ENCODE results near the gene CADPS2. TPM values are rescaled to one million over a fixed set of nuclear protein-coding genes. Genes with fewer than 3 reads are reported as not detected.

The CADPS2 gene
- total and polyA plus RNA-seq, 2 donors (not counting 3 experiments of a cell fraction or from before 2014, with no cell fraction given): 9.5 to 22.6 TPM

DNA sequence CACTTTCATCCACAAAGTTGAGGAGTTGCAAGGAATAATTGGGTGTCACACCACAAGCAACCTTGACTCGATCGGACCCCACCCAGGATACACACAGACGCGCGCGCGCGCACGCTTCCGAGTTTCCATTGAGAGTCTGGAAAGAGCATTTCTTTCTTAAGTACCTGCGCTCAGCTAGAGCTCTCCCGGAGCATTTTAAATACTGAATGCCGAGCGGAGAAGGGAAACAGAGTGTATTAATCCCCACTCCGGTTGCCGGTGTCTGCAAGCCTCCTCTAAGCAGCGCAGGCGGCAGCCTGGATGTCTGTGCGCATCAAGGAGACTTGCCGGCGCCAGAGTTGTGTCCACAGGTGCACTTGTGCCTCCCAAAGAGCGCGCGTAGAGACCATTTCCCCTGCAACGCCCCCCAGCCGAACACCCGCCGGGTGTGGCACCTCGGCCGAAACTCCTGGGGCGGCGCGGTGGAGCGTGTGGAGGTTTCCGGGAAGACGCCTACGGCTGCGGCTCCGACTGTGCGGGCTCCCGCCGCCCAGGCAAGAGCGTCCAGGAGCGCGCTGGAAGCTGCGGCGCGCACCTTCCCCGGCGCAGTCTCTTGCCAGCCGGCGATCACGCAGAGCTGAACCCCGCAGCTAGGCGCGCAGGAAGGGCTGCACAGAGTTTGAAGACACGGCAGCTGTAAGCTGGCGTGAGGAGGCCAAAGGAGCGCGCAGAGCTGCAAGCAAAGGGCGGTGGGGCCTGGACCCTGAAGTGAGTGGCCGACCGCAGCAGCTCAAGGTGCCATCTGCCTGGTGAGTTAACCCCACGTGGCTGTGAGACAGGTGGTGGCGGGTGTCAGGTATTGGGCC lies 580.6 kb downstream of the CADPS2 start:
- H2AFZ ChIP-seq (ENCODE audit: low read depth, low read length): no peak overlapping the region
- dilution Hi-C loops (cut with MboI; ENCODE audit: extremely low pct_ligation_motif_present, low sequenced_read_pairs) (no loop called here), intact Hi-C loops (cut with micrococcal nuclease) (loop anchor here (1.0 to 5.0 kb wide), 3 partner anchors 212 to 582 kb away; partner anchors contain the start of gene CADPS2)
- H3K4me2 ChIP-seq (ENCODE audit: insufficient read depth, low read length): no peak overlapping the region
- no peak overlapping the region for H3K27ac ChIP-seq (ENCODE audit: insufficient read depth, low read depth, low read length)
- CTCF ChIA-PET: interaction anchor here (1.0 kb wide), 1 partner anchor 210 kb away, joined by 3 read pairs; no protein-coding TSS in a partner anchor
- DNase-seq (ENCODE audit: low read depth, low spot score): no peak
- no peak overlapping the region for H3K4me3 ChIP-seq (replicated peaks in 1 of 3; ENCODE audit: insufficient read depth in 1 of 3, low read depth in 1 of 3, low read length in 3 of 3)
- peaks cover 87 to 100% of the 10 kb centered on the region in 2 experiments for H3K27me3 ChIP-seq (ENCODE audit: control insufficient read depth in 2 of 2, insufficient read depth in 2 of 2, low read length in 2 of 2)
- no peaks in the 10 kb centered on the region for H3K36me3 ChIP-seq (ENCODE audit: control insufficient read depth in 2 of 2, extremely low read depth in 1 of 2, insufficient read depth in 2 of 2, low read length in 2 of 2)
- no peaks in the 10 kb centered on the region for H3K9me3 ChIP-seq (replicated peaks; ENCODE audit: control insufficient read depth, insufficient read depth, low read length)
- no peak for FAIRE-seq
- BruUV-seq (replicated peaks): no TSS peak
- no peaks in the 10 kb centered on the region for H3K79me2 ChIP-seq (ENCODE audit: control insufficient read depth, insufficient read depth, low read length)
- no peak overlapping the region for H3K9ac ChIP-seq (replicated peaks; ENCODE audit: extremely low read depth, insufficient read depth, low read length)
- peaks cover 12% of the 10 kb centered on the region for H3K4me1 ChIP-seq (ENCODE audit: control insufficient read depth, extremely low read depth, insufficient read depth, low read length)
- H3K9me1 ChIP-seq (replicated peaks; ENCODE audit: control insufficient read depth, extremely low read depth, insufficient read depth, low read length): no peaks in the 10 kb centered on the region
- POLR2A ChIA-PET: no interaction called here
- no peaks in the 10 kb centered on the region for H4K20me1 ChIP-seq (replicated peaks; ENCODE audit: control insufficient read depth, extremely low read depth, insufficient read depth, low read length)
- TF ChIP-seq GATA2 (IDR thresholded peaks at IDR 0.05; ENCODE audit: insufficient read depth, insufficient read length, low read depth, low read length): no peak
- TF ChIP-seq, protein P1, sequence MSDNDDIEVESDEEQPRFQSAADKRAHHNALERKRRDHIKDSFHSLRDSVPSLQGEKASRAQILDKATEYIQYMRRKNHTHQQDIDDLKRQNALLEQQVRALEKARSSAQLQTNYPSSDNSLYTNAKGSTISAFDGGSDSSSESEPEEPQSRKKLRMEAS (IDR thresholded peaks at IDR 0.05; ENCODE audit: insufficient read depth, insufficient read length): no peak
- TF ChIP-seq MYC (IDR thresholded peaks at IDR 0.05; ENCODE audit: low read depth, low read length): no peak
- TF ChIP-seq POLR2A (IDR thresholded peaks at IDR 0.05; ENCODE audit: low read depth, low read length): no peak
- TF ChIP-seq EZH2 (IDR thresholded peaks at IDR 0.05; ENCODE audit: borderline replicate concordance, low read depth, low read length, severe bottlenecking): peak; percentile 100
- no peak for TF ChIP-seq FOS (IDR thresholded peaks at IDR 0.05; ENCODE audit: borderline replicate concordance, insufficient read depth, low read length)
- TF ChIP-seq JUN (IDR thresholded peaks at IDR 0.05; ENCODE audit: borderline replicate concordance, insufficient read depth, insufficient read length, low read depth): no peak
- TF ChIP-seq POLR2AphosphoS5 (IDR thresholded peaks at IDR 0.05; ENCODE audit: insufficient read depth, low read depth, low read length): no peak
